Upper lobe of left lung (tissue), 6 donors: ENCODE data around the gene KCNIP1. TPM values are rescaled to one million over a fixed set of nuclear protein-coding genes. Genes with fewer than 3 reads are reported as not detected.

Experiments used
- ATAC-seq, 2 donors: fragments of 200-7000 bp; cut with Tn5 transposase; one replicate each; pipeline ENCODE4 v1.9.1; 2022; ENCODE audit warnings: mild to moderate bottlenecking in 2 of 2, moderate library complexity in 2 of 2; ENCODE audit not compliant: low FRiP score in 2 of 2
- DNase-seq, 2 donors: peaks; one replicate each; pipeline ENCODE4 v3.0.0-alpha.2; 2019 to 2020
- H3K27ac ChIP-seq, 4 donors: fragments of 200-600 bp; sonication (generic); one replicate each; pipeline ENCODE4 v1.5.1; 2016 to 2019
- H3K27me3 ChIP-seq, 4 donors: fragments of 200-600 bp; sonication (generic); one replicate each; pipeline ENCODE4 v1.5.1; 2017 to 2019
- H3K36me3 ChIP-seq, 4 donors: fragments of 200-600 bp; sonication (generic); one replicate each; pipeline ENCODE4 v1.5.1; 2016 to 2019
- H3K4me1 ChIP-seq, 4 donors: fragments of 200-600 bp; sonication (generic); one replicate each; pipeline ENCODE4 v1.5.1; 2018 to 2019
- H3K4me3 ChIP-seq, 4 donors: fragments of 200-600 bp; sonication (generic); one replicate each; pipeline ENCODE4 v1.5.1; 2017 to 2019; ENCODE audit warnings: mild to moderate bottlenecking in 2 of 4, moderate library complexity in 1 of 4
- H3K9me3 ChIP-seq, 4 donors: fragments of 200-600 bp; sonication (generic); one replicate each; pipeline ENCODE4 v1.5.1; 2018 to 2019
- CTCF ChIP-seq, 6 experiments: fragments of 450-650 bp in 4 of 6; fragments of 200-600 bp in 2 of 6; sonication (generic) in 2 of 6; IDR thresholded peaks; one replicate each; pipeline ENCODE4 v1.5.1; 2016 to 2019; ENCODE audit warnings: antibody characterized with exemption in 6 of 6
- EP300 ChIP-seq, 4 donors: sonication (generic); formaldehyde crosslinking; IDR thresholded peaks; one replicate each; pipeline ENCODE4 v1.5.1; 2017; ENCODE audit warnings: antibody characterized with exemption in 4 of 4, control low read depth in 2 of 4
- POLR2A ChIP-seq, 4 donors: fragments of 450-650 bp; IDR thresholded peaks; one replicate each; pipeline ENCODE4 v1.5.1; 2016 to 2017; ENCODE audit warnings: antibody characterized with exemption in 4 of 4, mild to moderate bottlenecking in 2 of 4
- POLR2AphosphoS5 ChIP-seq, 2 donors: sonication (generic); formaldehyde crosslinking; IDR thresholded peaks; one replicate each; pipeline ENCODE4 v1.5.1; 2017; ENCODE audit warnings: antibody characterized with exemption in 2 of 2
- WGBS, 2 donors: methylation state at CpG; one replicate each; pipeline ENCODE4 v1.1.5; 2017 to 2018; 5-methylcytosine and 5-hydroxymethylcytosine counted together
- total RNA-seq, 6 donors: library from RNA; depleted of rRNA in 4 of 6; stranded (reverse); fragments of >200 nt in 4 of 6; gene quantifications; one replicate each; pipeline versions ENCODE4 v1.1.0 to v1.2.1, GENCODE V29; 2016 to 2021
- donor health status: DM: no; HTN: no; CAD: no; lungs with moderate emphysema.
- donor health status: DM: no; HTN: yes; CAD: no; lungs with severe emphysema.

KCNIP1 gene
- total RNA-seq, 6 donors from 2014 or later: 1.9 to 3.3 (median 2.9) TPM; not detected in 1

DNA sequence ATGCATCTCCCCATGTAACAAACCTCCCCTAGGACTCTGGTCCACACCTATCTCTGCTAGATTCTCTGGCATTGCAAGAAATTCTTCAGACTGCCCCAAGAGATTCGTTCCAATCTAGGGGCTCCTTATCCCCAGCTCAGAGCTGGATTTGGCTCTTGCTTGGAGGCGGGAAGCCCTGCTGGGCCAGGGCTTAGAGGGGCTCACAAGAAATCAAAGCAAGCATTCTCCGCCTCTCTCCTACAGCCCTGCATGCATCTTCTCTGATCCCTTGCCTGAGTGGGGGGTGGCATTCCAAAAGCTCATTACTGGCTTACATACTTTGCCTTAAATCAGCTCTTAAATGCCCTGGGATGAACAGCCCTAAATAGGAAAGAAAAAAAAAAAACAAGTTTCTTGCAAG is 75.8 kb downstream of the KCNIP1 start:
- H3K27me3 ChIP-seq: no peaks in the 10 kb centered on the region
- H3K4me1 ChIP-seq: no peaks in the 10 kb centered on the region
- 60 to 75% methylated on average over 3 of the region's 3 CpGs for WGBS, 2 donors
- H3K27ac ChIP-seq: no peak overlapping the region
- no peak overlapping the region for H3K4me3 ChIP-seq
- no peak for DNase-seq
- ATAC-seq: no peak
- peaks cover 0 to 6% (median 2%) of the 10 kb centered on the region in 4 donors for H3K9me3 ChIP-seq
- H3K36me3 ChIP-seq: no peaks in the 10 kb centered on the region
- TF ChIP-seq EP300 (IDR thresholded peaks at IDR 0.05) (no peak), POLR2A (IDR thresholded peaks at IDR 0.05) (no peak), POLR2AphosphoS5 (IDR thresholded peaks at IDR 0.05) (no peak), CTCF (IDR thresholded peaks at IDR 0.05) (no peak)

DNA sequence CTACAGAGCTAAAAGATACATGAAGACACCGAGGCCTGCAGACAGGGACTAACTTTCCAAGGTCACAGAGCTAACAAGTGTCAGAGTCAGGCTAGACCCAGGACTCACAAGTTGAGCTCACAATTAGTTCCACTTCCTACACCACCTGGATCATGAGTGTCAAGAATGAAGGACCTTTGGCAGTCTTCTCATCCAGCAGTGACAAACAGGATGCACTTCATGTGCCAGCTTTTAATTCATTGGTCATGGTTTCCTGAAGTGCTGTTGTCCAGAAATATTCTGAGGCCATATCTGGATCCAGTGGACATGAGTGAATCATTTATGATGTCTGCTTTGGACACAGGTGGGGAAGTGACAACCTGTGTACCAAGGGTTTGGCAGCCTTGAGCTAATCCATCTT is 77.4 kb downstream of the KCNIP1 start:
- Histone ChIP-seq H3K27ac (no peak overlapping the region), H3K36me3 (no peaks in the 10 kb centered on the region), H3K27me3 (no peaks in the 10 kb centered on the region), H3K4me1 (no peaks in the 10 kb centered on the region), H3K9me3 (peaks cover 0 to 6% (median 2%) of the 10 kb centered on the region in 4 donors), H3K4me3 (no peak overlapping the region)
- ATAC-seq: no peak
- TF ChIP-seq CTCF (IDR thresholded peaks at IDR 0.05) (no peak), EP300 (IDR thresholded peaks at IDR 0.05) (no peak), POLR2A (IDR thresholded peaks at IDR 0.05) (no peak), POLR2AphosphoS5 (IDR thresholded peaks at IDR 0.05) (no peak)
- 75 to 87% methylated on average over 1 of the region's 1 CpG for WGBS, 2 donors
- no peak for DNase-seq

DNA sequence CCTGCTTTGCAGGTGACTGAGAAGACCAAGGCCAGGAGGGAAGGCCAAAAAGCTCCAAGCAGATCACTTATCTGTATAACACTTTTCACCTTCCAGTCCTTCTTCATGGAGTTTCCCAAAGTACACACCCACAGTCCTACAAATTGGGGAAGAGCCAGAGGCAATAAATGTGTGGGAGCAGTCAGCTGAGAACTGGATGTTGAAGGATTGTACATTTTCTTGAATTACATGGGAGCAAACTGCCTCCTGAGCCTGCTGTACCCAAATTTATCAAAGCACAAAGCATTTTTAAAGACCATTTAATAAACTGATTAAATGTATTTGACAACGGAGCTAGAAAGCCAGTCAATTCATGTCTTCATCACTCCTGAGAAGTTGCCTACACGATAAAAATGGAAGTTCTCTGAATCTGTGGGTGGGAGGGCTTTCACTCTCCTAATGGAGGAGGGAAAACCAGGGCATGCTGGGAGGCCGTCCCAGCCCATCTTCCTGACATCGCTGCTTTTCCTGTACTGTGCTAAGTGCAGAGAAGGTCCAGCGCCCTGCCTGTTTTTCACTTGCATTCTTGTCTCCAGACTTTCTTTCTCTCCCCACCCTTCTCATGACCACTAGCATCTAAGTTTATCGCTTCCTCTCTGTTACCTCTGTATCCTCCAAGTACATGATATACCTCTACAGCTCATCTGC is 79.0 kb downstream of the KCNIP1 start:
- Histone ChIP-seq H3K27ac (no peak overlapping the region), H3K4me3 (no peak overlapping the region), H3K36me3 (no peaks in the 10 kb centered on the region), H3K4me1 (no peaks in the 10 kb centered on the region), H3K9me3 (peaks cover 0 to 6% (median 2%) of the 10 kb centered on the region in 4 donors), H3K27me3 (no peaks in the 10 kb centered on the region)
- 79 to 84% methylated on average over 6 of the region's 6 CpGs for WGBS, 2 donors
- DNase-seq (no peak), ATAC-seq (no peak)
- TF ChIP-seq POLR2A (IDR thresholded peaks at IDR 0.05): no peak
- no peak for TF ChIP-seq EP300 (IDR thresholded peaks at IDR 0.05)
- no peak for TF ChIP-seq CTCF (IDR thresholded peaks at IDR 0.05)
- no peak for TF ChIP-seq POLR2AphosphoS5 (IDR thresholded peaks at IDR 0.05)

GRCh38 chr5:170584003-170584402 is 80.2 kb downstream of the KCNIP1 start:
- TF ChIP-seq CTCF (IDR thresholded peaks at IDR 0.05): no peak
- no peak for TF ChIP-seq EP300 (IDR thresholded peaks at IDR 0.05)
- no peak for TF ChIP-seq POLR2A (IDR thresholded peaks at IDR 0.05)
- TF ChIP-seq POLR2AphosphoS5 (IDR thresholded peaks at IDR 0.05): no peak
- WGBS, 2 donors: 79 to 81% methylated on average over 4 of the region's 4 CpGs
- peaks cover 0 to under 1% (median 0%) of the 10 kb centered on the region in 4 donors for H3K9me3 ChIP-seq
- H3K4me1 ChIP-seq: no peaks in the 10 kb centered on the region
- DNase-seq (no peak), ATAC-seq (no peak)
- no peaks in the 10 kb centered on the region for H3K27me3 ChIP-seq
- no peaks in the 10 kb centered on the region for H3K36me3 ChIP-seq
- no peak overlapping the region for H3K27ac ChIP-seq
- H3K4me3 ChIP-seq: no peak overlapping the region
